HG03095 (cell line): ENCODE results near the gene SLC22A6.

Experiments
- ATAC-seq: cut with Tn5 transposase; IDR thresholded peaks from one replicate; pipeline ENCODE4 v1.9.1; 2021; ENCODE audit warnings: moderate library complexity; ENCODE audit not compliant: unreplicated experiment

Gene SLC22A6, protein sequence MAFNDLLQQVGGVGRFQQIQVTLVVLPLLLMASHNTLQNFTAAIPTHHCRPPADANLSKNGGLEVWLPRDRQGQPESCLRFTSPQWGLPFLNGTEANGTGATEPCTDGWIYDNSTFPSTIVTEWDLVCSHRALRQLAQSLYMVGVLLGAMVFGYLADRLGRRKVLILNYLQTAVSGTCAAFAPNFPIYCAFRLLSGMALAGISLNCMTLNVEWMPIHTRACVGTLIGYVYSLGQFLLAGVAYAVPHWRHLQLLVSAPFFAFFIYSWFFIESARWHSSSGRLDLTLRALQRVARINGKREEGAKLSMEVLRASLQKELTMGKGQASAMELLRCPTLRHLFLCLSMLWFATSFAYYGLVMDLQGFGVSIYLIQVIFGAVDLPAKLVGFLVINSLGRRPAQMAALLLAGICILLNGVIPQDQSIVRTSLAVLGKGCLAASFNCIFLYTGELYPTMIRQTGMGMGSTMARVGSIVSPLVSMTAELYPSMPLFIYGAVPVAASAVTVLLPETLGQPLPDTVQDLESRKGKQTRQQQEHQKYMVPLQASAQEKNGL

DNA sequence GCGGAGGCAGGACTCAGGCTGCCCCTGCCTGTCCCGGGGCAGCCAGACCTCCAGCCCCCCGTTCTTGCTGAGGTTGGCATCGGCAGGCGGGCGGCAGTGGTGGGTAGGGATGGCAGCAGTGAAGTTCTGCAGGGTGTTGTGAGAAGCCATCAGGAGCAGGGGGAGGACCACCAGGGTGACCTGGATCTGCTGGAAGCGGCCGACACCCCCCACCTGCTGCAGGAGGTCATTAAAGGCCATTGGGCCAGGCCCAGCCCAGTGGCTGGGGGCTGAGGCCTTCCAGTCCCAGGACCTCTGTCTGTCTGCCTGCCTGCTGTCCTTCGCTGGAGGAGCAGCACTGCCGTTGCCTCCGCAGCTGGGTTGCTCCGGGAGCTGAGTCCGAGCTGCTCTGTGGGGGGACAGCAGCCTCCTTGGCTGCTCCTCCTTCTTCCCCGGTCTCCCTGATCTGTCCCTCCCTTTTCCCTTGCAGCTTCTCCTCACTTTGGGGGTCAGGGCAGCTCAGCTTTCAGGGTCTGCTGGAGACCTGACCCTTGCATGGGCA, at the start of gene SLC22A6:
Gene SLC22A6 (minus strand): TSS at position 517 of the 541 bp plus-strand sequence. CDS start 277 bp downstream, at position 240.
- ATAC-seq = no peak

GRCh38 chr11:63032457-63032856, 47.7 kb upstream of the SLC22A6 start:
- no peak for ATAC-seq

DNA sequence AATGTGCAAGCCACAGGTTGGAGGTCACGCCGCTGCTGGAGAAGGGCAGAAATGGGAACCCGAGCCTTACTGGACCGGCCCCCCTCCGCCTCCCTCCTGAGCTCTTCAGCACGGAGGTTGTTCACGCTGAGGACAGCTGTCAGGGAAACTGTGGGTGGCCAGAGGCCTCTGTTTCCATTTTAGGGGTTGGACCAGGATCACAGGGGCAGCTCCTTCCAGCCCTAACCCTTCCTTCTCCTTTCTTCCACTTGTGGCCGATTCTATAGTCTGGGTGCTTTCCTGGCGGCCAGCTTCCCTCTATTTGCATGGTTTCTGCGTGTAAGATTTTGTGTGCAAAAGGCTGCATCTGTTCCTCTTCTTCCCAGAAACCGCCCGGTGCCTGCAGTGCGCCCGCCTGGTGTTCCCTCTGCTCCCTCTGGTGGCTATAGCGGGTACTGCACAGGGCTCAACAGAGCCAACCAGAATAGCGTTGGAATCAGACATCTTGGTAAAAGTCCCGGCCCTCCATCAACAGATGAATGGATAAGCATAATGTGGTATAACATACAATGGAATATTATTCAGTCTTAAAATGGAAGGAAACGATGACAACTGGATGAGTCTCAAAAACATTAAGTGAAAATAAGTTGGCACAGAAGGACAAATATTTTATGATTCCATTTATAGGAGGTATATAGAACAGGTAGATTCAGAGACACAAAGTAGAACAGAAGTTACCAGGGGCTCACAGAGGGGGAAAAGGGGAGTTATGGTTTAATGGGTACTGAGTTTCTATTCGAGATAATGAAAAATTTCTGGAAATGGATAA, 39.3 kb upstream of the SLC22A6 start:
- no peak for ATAC-seq

DNA sequence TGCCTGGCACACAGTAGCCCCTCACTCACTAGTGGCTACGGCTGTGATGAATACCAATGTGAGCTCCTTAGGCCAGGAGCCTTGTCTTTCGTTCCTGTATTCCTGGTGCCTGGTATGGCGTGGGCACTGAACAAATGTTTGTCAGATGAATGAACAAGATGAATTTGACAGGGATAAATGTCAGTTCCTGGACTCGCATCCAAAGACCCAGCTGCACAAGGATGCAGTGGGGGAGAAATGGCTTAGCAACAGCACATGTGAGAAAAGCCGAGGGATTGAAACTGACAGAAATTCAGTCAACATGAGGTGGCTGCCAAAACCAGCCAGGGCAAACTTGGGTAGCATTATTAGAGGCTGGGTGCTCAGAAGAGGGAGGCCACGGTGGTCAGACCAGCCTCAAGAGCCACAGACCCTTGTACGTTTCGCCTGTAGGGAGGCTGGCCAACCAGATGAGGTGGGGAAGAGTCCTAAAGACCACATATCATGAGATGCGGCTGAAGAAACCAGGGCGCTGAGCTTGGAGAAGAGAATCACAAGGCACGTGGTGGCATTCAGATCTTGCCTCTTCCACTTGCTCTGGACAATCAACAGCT, 38.6 kb upstream of the SLC22A6 start:
- ATAC-seq = no peak

GRCh38 chr11:63022441-63022840, 37.7 kb upstream of the SLC22A6 start:
- ATAC-seq = no peak

GRCh38 chr11:63020671-63021291, 36.0 kb upstream of the SLC22A6 start:
- ATAC-seq = no peak

GRCh38 chr11:63019506-63019905, 34.7 kb upstream of the SLC22A6 start:
- ATAC-seq = no peak

DNA sequence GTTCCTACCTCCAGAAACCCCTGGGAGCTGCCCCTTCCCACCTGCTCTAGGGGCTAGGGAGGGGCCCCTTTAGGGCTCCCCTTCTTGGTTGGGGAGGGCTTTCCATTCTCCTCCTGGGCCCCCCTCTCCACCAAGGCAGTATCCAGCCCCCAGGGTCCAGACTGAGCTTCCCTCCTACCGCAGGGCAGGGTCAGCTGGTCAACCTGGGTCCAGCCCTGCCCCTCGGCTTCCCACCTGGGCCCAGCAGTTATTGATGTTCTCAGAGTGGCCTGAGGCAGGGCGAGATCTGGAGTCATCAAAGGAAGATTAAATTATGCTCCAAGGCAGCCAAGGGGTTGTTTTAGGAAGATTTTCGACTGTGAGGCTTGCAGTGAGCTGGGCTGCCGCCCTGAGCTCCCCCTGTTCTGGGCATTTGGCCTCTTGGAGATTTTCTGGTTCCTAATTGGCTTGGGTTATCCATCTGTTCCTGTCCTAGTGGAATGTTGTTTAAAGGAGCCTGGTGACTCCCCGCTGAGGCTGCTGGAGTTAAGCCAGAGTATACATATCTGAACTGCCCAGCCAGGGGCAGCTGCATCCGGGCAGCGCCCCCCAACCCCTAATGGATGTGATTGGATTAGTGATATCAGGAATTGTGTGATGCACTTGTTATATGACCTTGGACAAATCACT, 32.7 kb upstream of the SLC22A6 start:
- ATAC-seq = no peak

GRCh38 chr11:63015521-63016215, 30.9 kb upstream of the SLC22A6 start, which contains the start of gene SLC22A8:
SLC22A8 (minus strand) TSS chr11:63015841; CDS start chr11:63014958, 883 bp downstream.
- ATAC-seq = no peak

DNA sequence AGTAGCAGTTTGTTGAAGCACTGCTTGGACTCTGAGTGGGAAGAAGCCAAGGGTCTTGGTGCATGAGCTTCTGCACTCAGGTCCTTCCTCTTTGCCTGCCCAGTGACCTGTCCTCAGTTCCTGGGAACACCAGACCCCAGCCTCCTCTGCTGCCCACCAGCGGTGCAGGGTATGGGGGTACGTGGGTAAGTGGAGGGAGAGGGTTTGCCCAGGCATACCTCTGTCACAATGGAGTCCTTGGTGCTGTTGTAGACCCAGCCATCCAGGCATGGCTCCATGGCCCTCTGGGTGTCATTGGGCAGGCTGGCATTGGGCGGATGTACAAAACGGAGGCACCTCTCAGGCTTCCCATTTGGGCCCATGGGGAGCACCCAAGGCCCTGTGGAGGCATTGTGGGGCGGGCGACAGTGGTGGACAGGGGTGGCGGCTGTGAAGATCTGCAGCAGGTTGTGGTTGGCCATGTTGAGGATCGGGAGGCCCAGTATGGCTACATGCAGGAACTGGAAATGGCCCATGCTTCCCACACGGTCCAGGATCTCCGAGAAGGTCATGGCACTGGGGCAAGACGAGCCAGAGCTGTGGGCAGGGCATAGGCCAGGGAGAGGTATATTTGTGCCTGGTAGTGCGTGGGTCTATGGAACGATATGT, 29.8 kb upstream of the SLC22A6 start:
- ATAC-seq = no peak

DNA sequence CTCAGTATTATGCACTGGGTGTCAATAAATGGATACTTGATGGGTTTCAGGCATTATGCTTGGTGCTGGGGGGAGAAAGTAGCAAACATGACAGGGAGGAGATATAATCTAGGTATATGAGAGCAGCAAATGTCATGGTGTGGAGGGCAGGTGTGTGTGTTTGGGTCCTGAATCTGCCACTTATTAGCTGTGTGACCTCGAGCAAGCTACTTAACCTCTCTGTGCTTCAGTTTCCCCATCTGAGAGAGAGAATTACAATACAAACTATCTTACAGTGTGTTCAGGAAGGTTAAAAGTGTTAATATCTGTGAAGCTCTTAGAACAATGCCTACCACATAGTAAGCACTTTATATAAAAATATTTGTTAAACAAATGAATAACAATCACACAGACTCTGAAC, 28.1 kb upstream of the SLC22A6 start:
- no peak for ATAC-seq

- no peak for ATAC-seq
These were observed 27.7 kb upstream of the SLC22A6 start for GRCh38 chr11:63012430-63012829.

- no peak for ATAC-seq
These were observed 26.2 kb upstream of the SLC22A6 start for GRCh38 chr11:63010934-63011439.

DNA sequence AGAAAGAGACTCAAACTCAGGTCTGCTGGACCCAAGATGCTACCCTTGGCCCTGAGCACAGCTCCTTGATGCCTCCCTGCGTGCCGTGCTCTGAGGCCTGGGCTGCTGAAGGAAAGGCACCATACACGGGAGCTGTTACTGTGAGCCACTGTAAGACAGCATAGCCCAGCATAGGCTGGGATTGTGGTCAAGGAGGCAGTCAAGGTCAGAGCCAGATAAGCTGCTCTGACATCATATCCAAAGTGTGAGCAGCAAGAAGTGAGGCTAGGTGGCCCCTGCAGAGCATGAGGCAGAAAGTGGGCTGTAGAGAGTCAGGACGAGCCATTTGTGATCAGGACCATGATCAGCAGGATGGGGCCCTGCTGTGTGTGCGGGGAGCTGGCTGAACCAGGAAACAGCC, 23.2 kb upstream of the SLC22A6 start:
- no peak for ATAC-seq

GRCh38 chr11:63001456-63001855, 16.7 kb upstream of the SLC22A6 start:
- ATAC-seq = no peak

- no peak for ATAC-seq
These were observed 14.9 kb upstream of the SLC22A6 start for GRCh38 chr11:62999649-63000048.

GRCh38 chr11:62999156-62999555, 14.4 kb upstream of the SLC22A6 start:
- no peak for ATAC-seq

- no peak for ATAC-seq
These were observed 11.5 kb upstream of the SLC22A6 start for GRCh38 chr11:62996271-62996670.

DNA sequence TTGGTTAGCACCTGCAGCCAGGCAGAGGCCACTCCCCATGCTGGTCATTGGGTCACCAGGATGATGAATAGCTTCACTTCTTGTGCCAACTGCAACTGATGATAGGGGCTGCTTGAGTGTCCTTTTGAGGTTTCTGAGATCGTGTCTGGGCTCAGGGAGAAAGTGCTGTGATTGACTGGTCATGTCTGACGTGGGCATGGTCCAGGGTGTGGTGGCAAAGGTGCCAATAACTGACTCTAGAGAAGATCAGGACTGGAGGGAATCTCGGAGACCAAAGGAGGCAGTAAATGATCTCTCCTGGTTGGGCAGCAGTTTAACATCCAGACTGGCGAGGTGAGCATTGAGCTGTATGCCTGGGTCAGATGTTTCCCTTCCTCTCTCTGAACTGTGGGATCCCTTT, 10.0 kb upstream of the SLC22A6 start:
- ATAC-seq = no peak
